SK-N-SH (cell line): ENCODE results near the gene TRUB2. TPM values are rescaled to one million over a fixed set of nuclear protein-coding genes. Genes with fewer than 3 reads are reported as not detected.

Source experiments
- CTCF ChIA-PET: fragments of 300-600, 350-600 bp; formaldehyde crosslinking; extraction: SDS; loops from one replicate; lab custom pipeline; 2021; lab: Yijun Ruan, JAX
- POLR2A ChIA-PET: fragments of 350-600 bp; sonication (Branson Sonifier 250); formaldehyde crosslinking; extraction: SDS; loops from one replicate; lab custom pipeline; 2020; ENCODE audit warnings: antibody characterized with exemption, inconsistent platforms; lab: Yijun Ruan, JAX
- DNase-seq: peaks from one replicate; pipeline ENCODE4 v3.0.0; 2012
- H2AFZ ChIP-seq: fragments of 200-600 bp; sonication (generic); 2 replicates; pipeline ENCODE4 v1.8.1; 2016; ENCODE audit warnings: antibody characterized with exemption, mild to moderate bottlenecking, low read depth
- H3F3A ChIP-seq: fragments of 200-600 bp; sonication (generic); replicated peaks from 2 replicates; pipeline ENCODE3; 2016; ENCODE audit warnings: antibody characterized with exemption, mild to moderate bottlenecking; ENCODE audit not compliant: insufficient read depth
- H3K27ac ChIP-seq, 2 experiments: fragments of 200-500 bp in 1 of 2; fragments of 200-600 bp in 1 of 2; sonication (Bioruptor generic) in 1 of 2; sonication (generic), shearing (Covaris generic) in 1 of 2; 2 replicates each; pipeline versions ENCODE4 v1.5.1 to v1.6.1; 2014 to 2016; ENCODE audit warnings: low read depth in 2 of 2, inconsistent platforms in 1 of 2, low read length in 1 of 2, mild to moderate bottlenecking in 1 of 2, mixed read lengths in 1 of 2
- H3K27me3 ChIP-seq: fragments of 200-600 bp; sonication (generic), shearing (Covaris generic); 2 replicates; pipeline ENCODE4 v1.6.1; 2016; ENCODE audit warnings: mixed run types; ENCODE audit not compliant: insufficient read depth
- H3K36me3 ChIP-seq, 2 experiments: fragments of 200-500 bp in 1 of 2; fragments of 200-600 bp in 1 of 2; sonication (Bioruptor generic) in 1 of 2; sonication (generic) in 1 of 2; replicated peaks in 1 of 2; 2 replicates each; pipeline versions ENCODE3 to v1.5.1; 2014 to 2016; ENCODE audit warnings: low read length in 1 of 2, mild to moderate bottlenecking in 1 of 2; ENCODE audit not compliant: insufficient read depth in 2 of 2, control insufficient read depth in 1 of 2
- H3K4me1 ChIP-seq, 2 experiments: fragments of 200-500 bp in 1 of 2; fragments of 200-600 bp in 1 of 2; sonication (Bioruptor generic) in 1 of 2; sonication (generic), shearing (Covaris generic) in 1 of 2; 2 replicates each; pipeline versions ENCODE4 v1.5.1 to v1.6.1; 2014 to 2016; ENCODE audit warnings: low read depth in 1 of 2, low read length in 1 of 2, mixed run types in 1 of 2; ENCODE audit not compliant: insufficient read depth in 2 of 2, control insufficient read depth in 1 of 2
- H3K4me2 ChIP-seq: fragments of 200-600 bp; sonication (generic), shearing (Covaris generic); 2 replicates; pipeline ENCODE4 v1.6.1; 2017; ENCODE audit warnings: mixed run types
- H3K4me3 ChIP-seq, 2 experiments: fragments of 200-500 bp in 1 of 2; fragments of 200-600 bp in 1 of 2; sonication (Bioruptor generic) in 1 of 2; sonication (generic), shearing (Covaris generic) in 1 of 2; 2 replicates each; pipeline versions ENCODE4 v1.5.1 to v1.8.1; 2014 to 2016; ENCODE audit warnings: low read depth in 2 of 2, inconsistent platforms in 1 of 2, low read length in 1 of 2, mild to moderate bottlenecking in 1 of 2, mixed read lengths in 1 of 2, moderate library complexity in 1 of 2
- H3K79me2 ChIP-seq: fragments of 200-600 bp; sonication (generic); 2 replicates; pipeline ENCODE4 v1.8.1; 2017; ENCODE audit warnings: mild to moderate bottlenecking; ENCODE audit not compliant: insufficient read depth
- H3K9ac ChIP-seq: fragments of 200-600 bp; sonication (generic); 2 replicates; pipeline ENCODE4 v1.6.1; 2017; ENCODE audit warnings: mixed run types
- H3K9me2 ChIP-seq: fragments of 200-600 bp; sonication (generic); 2 replicates; pipeline ENCODE4 v1.6.1; 2017; ENCODE audit warnings: mixed run types
- H3K9me3 ChIP-seq: fragments of 200-600 bp; sonication (generic); 2 replicates; pipeline ENCODE4 v1.6.1; 2017; ENCODE audit warnings: mixed run types, mild to moderate bottlenecking, moderate library complexity
- H4K20me1 ChIP-seq: fragments of 200-600 bp; sonication (generic); 2 replicates; pipeline ENCODE4 v1.6.1; 2017; ENCODE audit warnings: mild to moderate bottlenecking, mixed run types; ENCODE audit not compliant: insufficient read depth
- CHD2 ChIP-seq: fragments of 150-350 bp; IDR thresholded peaks from 2 replicates; pipeline ENCODE4 v1.6.1; 2018; ENCODE audit warnings: low read length; ENCODE audit not compliant: partially characterized antibody
- EP300 ChIP-seq, 2 experiments: IDR thresholded peaks; 2 replicates each; pipeline versions ENCODE4 v1.4.0 to v1.6.1; 2012; ENCODE audit warnings: borderline replicate concordance in 1 of 2, low read depth in 1 of 2, low read length in 1 of 2
- EZH2phosphoT487 ChIP-seq: fragments of 200-600 bp; sonication (generic); IDR thresholded peaks from 2 replicates; pipeline ENCODE4 v1.6.1; 2017; ENCODE audit warnings: low read depth, mixed run types, mild to moderate bottlenecking, antibody characterized with exemption, moderate library complexity, borderline replicate concordance
- FOXM1 ChIP-seq: IDR thresholded peaks from 2 replicates; pipeline ENCODE4 v1.4.0; 2012; ENCODE audit warnings: low read depth, mild to moderate bottlenecking
- GATA2 ChIP-seq: sonication (generic); formaldehyde crosslinking; IDR thresholded peaks from 2 replicates; pipeline ENCODE4 v1.5.0; 2020; ENCODE audit warnings: mild to moderate bottlenecking, missing genetic modification reagents
- MEF2A ChIP-seq: IDR thresholded peaks from 2 replicates; pipeline ENCODE4 v1.4.0; 2012; ENCODE audit warnings: low read depth, borderline replicate concordance
- NFIC ChIP-seq: IDR thresholded peaks from 2 replicates; pipeline ENCODE4 v1.4.0; 2012; ENCODE audit warnings: borderline replicate concordance
- RXRA ChIP-seq: IDR thresholded peaks from 2 replicates; pipeline ENCODE4 v1.4.0; 2012; ENCODE audit warnings: low read depth, mild to moderate bottlenecking, borderline replicate concordance
- SMC3 ChIP-seq: IDR thresholded peaks from 2 replicates; pipeline ENCODE4 v1.6.1; 2012; ENCODE audit warnings: low read depth, low read length, improper control_type of control experiment
- TAF1 ChIP-seq: IDR thresholded peaks from 2 replicates; pipeline ENCODE4 v1.6.1; 2012; ENCODE audit warnings: low read depth, mild to moderate bottlenecking, low read length, moderate library complexity, borderline replicate concordance
- TCF12 ChIP-seq: IDR thresholded peaks from 2 replicates; pipeline ENCODE4 v1.4.0; 2012
- TEAD4 ChIP-seq: IDR thresholded peaks from 2 replicates; pipeline ENCODE4 v1.4.0; 2012; ENCODE audit warnings: mild to moderate bottlenecking, borderline replicate concordance; ENCODE audit not compliant: insufficient read depth
- WGBS: methylation state at CpG from one replicate; pipeline ENCODE4 v1.1.6; 2017; ENCODE audit warnings: low lambda C conversion rate; 5-methylcytosine and 5-hydroxymethylcytosine counted together
- polyA plus RNA-seq, 3 experiments: library from polyadenylated mRNA; depleted of rRNA; stranded (reverse); fragments of >200 nt; gene quantifications; 2 replicates each; pipeline ENCODE4 v1.2.3, GENCODE V29; 2012
- TF ChIP-seq, protein P1 (sequence below): IDR thresholded peaks from 2 replicates; pipeline ENCODE4 v1.4.0; 2012; ENCODE audit warnings: low read depth
- TF ChIP-seq, protein P2 (sequence below): fragments of 200-600 bp; sonication (generic); IDR thresholded peaks from 2 replicates; pipeline ENCODE4 v1.6.1; 2017; ENCODE audit warnings: antibody characterized with exemption, mild to moderate bottlenecking, moderate library complexity
- TF ChIP-seq, protein P3 (sequence below): IDR thresholded peaks from 2 replicates; pipeline ENCODE4 v1.4.0; 2012; ENCODE audit warnings: low read depth, borderline replicate concordance
- TF ChIP-seq, protein P4 (sequence below): IDR thresholded peaks from 2 replicates; pipeline ENCODE4 v1.4.0; 2012; ENCODE audit warnings: low read depth, borderline replicate concordance

TRUB2 gene
- polyA plus RNA-seq, 1 of the 3 experiments (the other 2 are of a cell fraction) = 18.8 TPM

DNA sequence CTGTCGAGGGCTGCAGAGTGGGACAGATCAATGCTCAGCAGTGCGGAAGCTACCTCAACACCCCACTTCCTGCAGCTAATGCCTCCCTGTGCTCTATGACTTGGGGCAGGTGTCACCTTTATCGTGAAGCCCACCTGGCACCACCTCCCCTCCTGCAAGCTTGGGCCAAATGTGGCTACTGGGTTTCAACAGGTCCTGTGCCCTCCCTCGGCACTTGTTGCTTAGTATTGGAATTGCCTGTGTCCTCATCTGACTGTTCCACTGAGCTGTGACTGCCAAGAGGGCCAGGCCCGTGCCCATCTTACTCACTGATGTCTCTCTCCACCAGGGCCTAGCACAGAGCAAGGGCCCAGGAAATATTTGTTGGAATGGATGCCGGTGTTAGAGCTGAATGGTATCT lies 27.5 kb upstream of the TRUB2 start:
- peaks cover 19 to 31% of the 10 kb centered on the region in 2 experiments for H3K36me3 ChIP-seq
- no peak overlapping the region for H3K9ac ChIP-seq
- H3K4me1 ChIP-seq = no peaks in the 10 kb centered on the region
- WGBS = 95% methylated on average over 4 of the region's 6 CpGs
- ChIA-PET CTCF (interaction anchor here (0.7 to 2.4 kb wide), 8 partner anchors 9 to 146 kb away, joined by 3 to 12 read pairs (median 4); partner anchors contain the start of gene CERCAM), POLR2A (no interaction called here)
- no peak overlapping the region for H2AFZ ChIP-seq
- no peaks in the 10 kb centered on the region for H3F3A ChIP-seq
- H3K4me2 ChIP-seq = no peak overlapping the region
- no peaks in the 10 kb centered on the region for H3K27me3 ChIP-seq
- H4K20me1 ChIP-seq = no peaks in the 10 kb centered on the region
- no peaks in the 10 kb centered on the region for H3K79me2 ChIP-seq
- no peak for DNase-seq
- no peak overlapping the region for H3K4me3 ChIP-seq
- TF ChIP-seq RXRA (no peak), EZH2phosphoT487 (no peak), MEF2A (no peak), GATA2 (CRISPR knock-in tag) (no peak), CHD2 (no peak), NFIC (no peak), TCF12 (no peak), TAF1 (no peak), EP300 (IDR thresholded peaks at IDR 0.05; ENCODE audit: borderline replicate concordance in 1 of 2, low read depth in 1 of 2, low read length in 1 of 2) (no peak), SMC3 (no peak), TEAD4 (no peak), FOXM1 (no peak)
- TF ChIP-seq, protein P1, sequence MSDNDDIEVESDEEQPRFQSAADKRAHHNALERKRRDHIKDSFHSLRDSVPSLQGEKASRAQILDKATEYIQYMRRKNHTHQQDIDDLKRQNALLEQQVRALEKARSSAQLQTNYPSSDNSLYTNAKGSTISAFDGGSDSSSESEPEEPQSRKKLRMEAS = no peak
- TF ChIP-seq, protein P2, sequence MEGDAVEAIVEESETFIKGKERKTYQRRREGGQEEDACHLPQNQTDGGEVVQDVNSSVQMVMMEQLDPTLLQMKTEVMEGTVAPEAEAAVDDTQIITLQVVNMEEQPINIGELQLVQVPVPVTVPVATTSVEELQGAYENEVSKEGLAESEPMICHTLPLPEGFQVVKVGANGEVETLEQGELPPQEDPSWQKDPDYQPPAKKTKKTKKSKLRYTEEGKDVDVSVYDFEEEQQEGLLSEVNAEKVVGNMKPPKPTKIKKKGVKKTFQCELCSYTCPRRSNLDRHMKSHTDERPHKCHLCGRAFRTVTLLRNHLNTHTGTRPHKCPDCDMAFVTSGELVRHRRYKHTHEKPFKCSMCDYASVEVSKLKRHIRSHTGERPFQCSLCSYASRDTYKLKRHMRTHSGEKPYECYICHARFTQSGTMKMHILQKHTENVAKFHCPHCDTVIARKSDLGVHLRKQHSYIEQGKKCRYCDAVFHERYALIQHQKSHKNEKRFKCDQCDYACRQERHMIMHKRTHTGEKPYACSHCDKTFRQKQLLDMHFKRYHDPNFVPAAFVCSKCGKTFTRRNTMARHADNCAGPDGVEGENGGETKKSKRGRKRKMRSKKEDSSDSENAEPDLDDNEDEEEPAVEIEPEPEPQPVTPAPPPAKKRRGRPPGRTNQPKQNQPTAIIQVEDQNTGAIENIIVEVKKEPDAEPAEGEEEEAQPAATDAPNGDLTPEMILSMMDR = no peak
- TF ChIP-seq, protein P3, sequence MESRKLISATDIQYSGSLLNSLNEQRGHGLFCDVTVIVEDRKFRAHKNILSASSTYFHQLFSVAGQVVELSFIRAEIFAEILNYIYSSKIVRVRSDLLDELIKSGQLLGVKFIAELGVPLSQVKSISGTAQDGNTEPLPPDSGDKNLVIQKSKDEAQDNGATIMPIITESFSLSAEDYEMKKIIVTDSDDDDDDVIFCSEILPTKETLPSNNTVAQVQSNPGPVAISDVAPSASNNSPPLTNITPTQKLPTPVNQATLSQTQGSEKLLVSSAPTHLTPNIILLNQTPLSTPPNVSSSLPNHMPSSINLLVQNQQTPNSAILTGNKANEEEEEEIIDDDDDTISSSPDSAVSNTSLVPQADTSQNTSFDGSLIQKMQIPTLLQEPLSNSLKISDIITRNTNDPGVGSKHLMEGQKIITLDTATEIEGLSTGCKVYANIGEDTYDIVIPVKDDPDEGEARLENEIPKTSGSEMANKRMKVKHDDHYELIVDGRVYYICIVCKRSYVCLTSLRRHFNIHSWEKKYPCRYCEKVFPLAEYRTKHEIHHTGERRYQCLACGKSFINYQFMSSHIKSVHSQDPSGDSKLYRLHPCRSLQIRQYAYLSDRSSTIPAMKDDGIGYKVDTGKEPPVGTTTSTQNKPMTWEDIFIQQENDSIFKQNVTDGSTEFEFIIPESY = no peak
- TF ChIP-seq, protein P4, sequence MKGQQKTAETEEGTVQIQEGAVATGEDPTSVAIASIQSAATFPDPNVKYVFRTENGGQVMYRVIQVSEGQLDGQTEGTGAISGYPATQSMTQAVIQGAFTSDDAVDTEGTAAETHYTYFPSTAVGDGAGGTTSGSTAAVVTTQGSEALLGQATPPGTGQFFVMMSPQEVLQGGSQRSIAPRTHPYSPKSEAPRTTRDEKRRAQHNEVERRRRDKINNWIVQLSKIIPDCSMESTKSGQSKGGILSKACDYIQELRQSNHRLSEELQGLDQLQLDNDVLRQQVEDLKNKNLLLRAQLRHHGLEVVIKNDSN = no peak
- no peaks in the 10 kb centered on the region for H3K9me3 ChIP-seq
- no peak overlapping the region for H3K27ac ChIP-seq
- no peaks in the 10 kb centered on the region for H3K9me2 ChIP-seq
